HepG2 (cell line): ENCODE measurements around the gene FRAS1. TPM values are rescaled to one million over a fixed set of nuclear protein-coding genes. Genes with fewer than 3 reads are reported as not detected.

ENCODE experiments used
- FOXP1 ChIP-seq, 2 experiments: fragments of 450-650 bp in 1 of 2; IDR thresholded peaks; 2 replicates each; pipeline ENCODE4 v1.6.1; 2017 to 2018; ENCODE audit warnings: antibody characterized with exemption in 1 of 2
- MED1 ChIP-seq: sonication (generic); formaldehyde crosslinking; IDR thresholded peaks from 2 replicates; pipeline ENCODE4 v1.4.0; 2020; ENCODE audit warnings: missing genetic modification reagents
- MEF2D ChIP-seq: sonication (generic); formaldehyde crosslinking; IDR thresholded peaks from 2 replicates; pipeline ENCODE4 v1.5.1; 2020; ENCODE audit warnings: mild to moderate bottlenecking, missing genetic modification reagents
- NFE2L1 ChIP-seq: sonication (generic); formaldehyde crosslinking; IDR thresholded peaks from 2 replicates; pipeline ENCODE4 v1.4.0; 2020; ENCODE audit warnings: missing genetic modification reagents, mild to moderate bottlenecking, borderline replicate concordance
- PHF8 ChIP-seq: sonication (generic); formaldehyde crosslinking; IDR thresholded peaks from 2 replicates; pipeline ENCODE4 v1.5.0; 2020; ENCODE audit warnings: missing genetic modification reagents
- POLR2G ChIP-seq: fragments of 200-400 bp; formaldehyde crosslinking; IDR thresholded peaks from 2 replicates; pipeline ENCODE4 v1.6.1; 2018; ENCODE audit warnings: mild to moderate bottlenecking, low read depth, low read length, moderate library complexity
- SMC3 ChIP-seq: IDR thresholded peaks from 2 replicates; pipeline ENCODE4 v1.6.1; 2011; ENCODE audit warnings: low read length, improper control_type of control experiment
- THAP11 ChIP-seq: IDR thresholded peaks from 2 replicates; pipeline ENCODE4 v1.6.1; 2016; ENCODE audit warnings: missing biosample characterization, missing genetic modification reagents
- ZNF180 ChIP-seq: sonication (generic); formaldehyde crosslinking; IDR thresholded peaks from 2 replicates; pipeline ENCODE4 v1.4.0; 2020; ENCODE audit warnings: low read depth, missing genetic modification reagents, borderline replicate concordance
- ZNF33A ChIP-seq: sonication (generic); formaldehyde crosslinking; IDR thresholded peaks from 2 replicates; pipeline ENCODE4 v1.5.1; 2020; ENCODE audit warnings: missing genetic modification reagents, mild to moderate bottlenecking, moderate library complexity, borderline replicate concordance
- polyA plus RNA-seq, 8 experiments: library from polyadenylated mRNA; depleted of rRNA in 3 of 8; stranded (reverse) in 7 of 8; unstranded in 1 of 8; fragments of >200 nt; fragmentation: Illumina TruSeq in 4 of 8; extraction: Trizol in 4 of 8; gene quantifications; 2 replicates each; pipeline versions ENCODE4 v1.2.1 to v1.2.3, GENCODE V29; 2011 to 2016; ENCODE audit warnings: low read depth in 4 of 8, missing spikeins in 1 of 8, mixed read lengths in 1 of 8; ENCODE audit not compliant: insufficient read depth in 1 of 8
- total RNA-seq, 5 experiments: library from RNA; depleted of rRNA; stranded (reverse); fragments of >200 nt; fragmentation: Illumina TruSeq; extraction: Trizol; gene quantifications; 2 replicates each; pipeline ENCODE4 v1.2.3, GENCODE V29; 2016; ENCODE audit warnings: low read depth in 1 of 5
- TF ChIP-seq, protein P1 (sequence below): sonication (generic); formaldehyde crosslinking; IDR thresholded peaks from 2 replicates; pipeline ENCODE4 v1.5.1; 2020; ENCODE audit warnings: mild to moderate bottlenecking, missing genetic modification reagents, borderline replicate concordance
- TF ChIP-seq, protein P2 (sequence below): sonication (generic); formaldehyde crosslinking; conservative IDR thresholded peaks from 2 replicates; pipeline ENCODE4 v1.4.0; 2020; ENCODE audit warnings: missing genetic modification reagents
- TF ChIP-seq, protein P3 (sequence below): sonication (generic); formaldehyde crosslinking; IDR thresholded peaks from 2 replicates; pipeline ENCODE4 v1.5.0; 2020; ENCODE audit warnings: missing genetic modification reagents
- TF ChIP-seq, protein P4 (sequence below): sonication (generic); formaldehyde crosslinking; IDR thresholded peaks from 2 replicates; pipeline ENCODE4 v1.5.0; 2020; ENCODE audit warnings: mild to moderate bottlenecking, missing genetic modification reagents, borderline replicate concordance

FRAS1 gene
- total and polyA plus RNA-seq, 2 of the 13 experiments (the other 11 are each of a cell fraction or from before 2014, with no cell fraction given), result 22.5 to 31.6 TPM

DNA sequence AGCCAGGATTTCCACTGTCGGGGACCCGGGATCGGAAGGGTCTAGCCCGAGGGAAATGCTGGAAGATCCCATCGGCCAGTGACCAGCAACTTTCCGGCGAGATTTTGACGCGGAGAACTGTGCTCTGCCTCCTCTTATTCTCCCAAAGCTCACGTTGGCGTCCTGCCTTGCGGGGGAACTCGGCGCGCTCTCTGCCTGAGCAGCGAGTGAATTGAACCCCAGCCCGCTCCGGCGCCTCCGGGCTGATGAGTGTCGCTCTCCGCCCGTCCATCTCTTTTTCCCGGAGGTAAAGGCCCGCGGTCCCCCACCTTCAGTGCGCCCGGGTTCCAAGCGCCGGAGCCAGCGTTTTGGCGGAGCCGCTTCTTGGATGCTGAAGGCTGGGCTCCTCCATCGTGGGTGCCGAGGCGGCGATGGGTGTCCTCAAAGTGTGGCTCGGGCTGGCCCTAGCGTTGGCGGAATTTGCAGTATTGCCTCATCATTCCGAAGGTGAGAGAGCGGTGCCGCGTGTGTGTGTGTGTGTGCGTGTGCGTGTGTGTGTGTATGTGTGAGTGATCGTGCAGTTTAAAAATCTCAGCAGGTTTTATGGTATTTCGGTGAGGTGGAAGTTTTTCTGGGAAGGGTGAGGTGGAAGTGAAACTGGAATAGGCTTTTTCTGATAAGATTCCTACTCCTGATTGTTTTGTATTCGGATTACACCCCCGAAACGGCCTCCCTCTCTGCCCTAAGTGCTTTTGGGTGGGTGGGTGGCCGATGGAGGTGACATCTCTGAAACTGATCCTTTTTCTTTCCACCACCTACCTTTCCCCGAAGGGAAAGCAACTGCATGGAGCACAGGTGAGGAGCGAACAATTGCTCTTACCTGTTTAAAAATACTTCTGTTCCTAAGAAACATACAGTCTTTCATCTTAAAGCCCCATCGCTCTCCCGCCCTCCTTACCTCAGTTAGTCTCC lies 752 bp downstream of the FRAS1 start (continued):
- TF ChIP-seq, protein P1, sequence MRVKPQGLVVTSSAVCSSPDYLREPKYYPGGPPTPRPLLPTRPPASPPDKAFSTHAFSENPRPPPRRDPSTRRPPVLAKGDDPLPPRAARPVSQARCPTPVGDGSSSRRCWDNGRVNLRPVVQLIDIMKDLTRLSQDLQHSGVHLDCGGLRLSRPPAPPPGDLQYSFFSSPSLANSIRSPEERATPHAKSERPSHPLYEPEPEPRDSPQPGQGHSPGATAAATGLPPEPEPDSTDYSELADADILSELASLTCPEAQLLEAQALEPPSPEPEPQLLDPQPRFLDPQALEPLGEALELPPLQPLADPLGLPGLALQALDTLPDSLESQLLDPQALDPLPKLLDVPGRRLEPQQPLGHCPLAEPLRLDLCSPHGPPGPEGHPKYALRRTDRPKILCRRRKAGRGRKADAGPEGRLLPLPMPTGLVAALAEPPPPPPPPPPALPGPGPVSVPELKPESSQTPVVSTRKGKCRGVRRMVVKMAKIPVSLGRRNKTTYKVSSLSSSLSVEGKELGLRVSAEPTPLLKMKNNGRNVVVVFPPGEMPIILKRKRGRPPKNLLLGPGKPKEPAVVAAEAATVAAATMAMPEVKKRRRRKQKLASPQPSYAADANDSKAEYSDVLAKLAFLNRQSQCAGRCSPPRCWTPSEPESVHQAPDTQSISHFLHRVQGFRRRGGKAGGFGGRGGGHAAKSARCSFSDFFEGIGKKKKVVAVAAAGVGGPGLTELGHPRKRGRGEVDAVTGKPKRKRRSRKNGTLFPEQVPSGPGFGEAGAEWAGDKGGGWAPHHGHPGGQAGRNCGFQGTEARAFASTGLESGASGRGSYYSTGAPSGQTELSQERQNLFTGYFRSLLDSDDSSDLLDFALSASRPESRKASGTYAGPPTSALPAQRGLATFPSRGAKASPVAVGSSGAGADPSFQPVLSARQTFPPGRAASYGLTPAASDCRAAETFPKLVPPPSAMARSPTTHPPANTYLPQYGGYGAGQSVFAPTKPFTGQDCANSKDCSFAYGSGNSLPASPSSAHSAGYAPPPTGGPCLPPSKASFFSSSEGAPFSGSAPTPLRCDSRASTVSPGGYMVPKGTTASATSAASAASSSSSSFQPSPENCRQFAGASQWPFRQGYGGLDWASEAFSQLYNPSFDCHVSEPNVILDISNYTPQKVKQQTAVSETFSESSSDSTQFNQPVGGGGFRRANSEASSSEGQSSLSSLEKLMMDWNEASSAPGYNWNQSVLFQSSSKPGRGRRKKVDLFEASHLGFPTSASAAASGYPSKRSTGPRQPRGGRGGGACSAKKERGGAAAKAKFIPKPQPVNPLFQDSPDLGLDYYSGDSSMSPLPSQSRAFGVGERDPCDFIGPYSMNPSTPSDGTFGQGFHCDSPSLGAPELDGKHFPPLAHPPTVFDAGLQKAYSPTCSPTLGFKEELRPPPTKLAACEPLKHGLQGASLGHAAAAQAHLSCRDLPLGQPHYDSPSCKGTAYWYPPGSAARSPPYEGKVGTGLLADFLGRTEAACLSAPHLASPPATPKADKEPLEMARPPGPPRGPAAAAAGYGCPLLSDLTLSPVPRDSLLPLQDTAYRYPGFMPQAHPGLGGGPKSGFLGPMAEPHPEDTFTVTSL (CRISPR knock-in tag), result 0 out of 2 replicates have a peak, but pooled peaks have one; percentile 38
- TF ChIP-seq ZNF180 (CRISPR knock-in tag) (no peak), THAP11 (peak; percentile 7; the same call in 1 of the 2 replicates), POLR2G (0 out of 2 replicates have a peak, but pooled peaks have one; percentile 14), FOXP1 (IDR thresholded peaks at IDR 0.05) (no peak), FOXP1 (CRISPR knock-in tag; IDR thresholded peaks at IDR 0.05) (no peak), NFE2L1 (no peak), PHF8 (CRISPR knock-in tag) (peak; percentile 8), MEF2D (CRISPR knock-in tag) (0 out of 2 replicates have a peak, but pooled peaks have one; percentile 15), SMC3 (0 out of 2 replicates have a peak, but pooled peaks have one; percentile 13), MED1 (CRISPR knock-in tag) (no peak), ZNF33A (CRISPR knock-in tag) (no peak)
- TF ChIP-seq, protein P2, sequence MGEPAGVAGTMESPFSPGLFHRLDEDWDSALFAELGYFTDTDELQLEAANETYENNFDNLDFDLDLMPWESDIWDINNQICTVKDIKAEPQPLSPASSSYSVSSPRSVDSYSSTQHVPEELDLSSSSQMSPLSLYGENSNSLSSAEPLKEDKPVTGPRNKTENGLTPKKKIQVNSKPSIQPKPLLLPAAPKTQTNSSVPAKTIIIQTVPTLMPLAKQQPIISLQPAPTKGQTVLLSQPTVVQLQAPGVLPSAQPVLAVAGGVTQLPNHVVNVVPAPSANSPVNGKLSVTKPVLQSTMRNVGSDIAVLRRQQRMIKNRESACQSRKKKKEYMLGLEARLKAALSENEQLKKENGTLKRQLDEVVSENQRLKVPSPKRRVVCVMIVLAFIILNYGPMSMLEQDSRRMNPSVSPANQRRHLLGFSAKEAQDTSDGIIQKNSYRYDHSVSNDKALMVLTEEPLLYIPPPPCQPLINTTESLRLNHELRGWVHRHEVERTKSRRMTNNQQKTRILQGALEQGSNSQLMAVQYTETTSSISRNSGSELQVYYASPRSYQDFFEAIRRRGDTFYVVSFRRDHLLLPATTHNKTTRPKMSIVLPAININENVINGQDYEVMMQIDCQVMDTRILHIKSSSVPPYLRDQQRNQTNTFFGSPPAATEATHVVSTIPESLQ (CRISPR knock-in tag), result no peak
- TF ChIP-seq, protein P3, sequence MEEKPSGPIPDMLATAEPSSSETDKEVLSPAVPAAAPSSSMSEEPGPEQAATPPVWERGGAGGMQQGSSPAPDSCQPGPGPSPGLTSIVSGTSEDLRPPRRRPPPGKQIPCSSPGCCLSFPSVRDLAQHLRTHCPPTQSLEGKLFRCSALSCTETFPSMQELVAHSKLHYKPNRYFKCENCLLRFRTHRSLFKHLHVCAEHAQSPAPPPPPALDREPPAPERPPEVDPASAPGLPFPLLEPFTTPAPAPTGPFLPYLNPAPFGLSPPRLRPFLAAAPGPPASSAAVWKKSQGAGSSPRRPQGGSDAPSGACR (CRISPR knock-in tag), result 0 out of 2 replicates have a peak, but pooled peaks have one; percentile 67
- TF ChIP-seq, protein P4, sequence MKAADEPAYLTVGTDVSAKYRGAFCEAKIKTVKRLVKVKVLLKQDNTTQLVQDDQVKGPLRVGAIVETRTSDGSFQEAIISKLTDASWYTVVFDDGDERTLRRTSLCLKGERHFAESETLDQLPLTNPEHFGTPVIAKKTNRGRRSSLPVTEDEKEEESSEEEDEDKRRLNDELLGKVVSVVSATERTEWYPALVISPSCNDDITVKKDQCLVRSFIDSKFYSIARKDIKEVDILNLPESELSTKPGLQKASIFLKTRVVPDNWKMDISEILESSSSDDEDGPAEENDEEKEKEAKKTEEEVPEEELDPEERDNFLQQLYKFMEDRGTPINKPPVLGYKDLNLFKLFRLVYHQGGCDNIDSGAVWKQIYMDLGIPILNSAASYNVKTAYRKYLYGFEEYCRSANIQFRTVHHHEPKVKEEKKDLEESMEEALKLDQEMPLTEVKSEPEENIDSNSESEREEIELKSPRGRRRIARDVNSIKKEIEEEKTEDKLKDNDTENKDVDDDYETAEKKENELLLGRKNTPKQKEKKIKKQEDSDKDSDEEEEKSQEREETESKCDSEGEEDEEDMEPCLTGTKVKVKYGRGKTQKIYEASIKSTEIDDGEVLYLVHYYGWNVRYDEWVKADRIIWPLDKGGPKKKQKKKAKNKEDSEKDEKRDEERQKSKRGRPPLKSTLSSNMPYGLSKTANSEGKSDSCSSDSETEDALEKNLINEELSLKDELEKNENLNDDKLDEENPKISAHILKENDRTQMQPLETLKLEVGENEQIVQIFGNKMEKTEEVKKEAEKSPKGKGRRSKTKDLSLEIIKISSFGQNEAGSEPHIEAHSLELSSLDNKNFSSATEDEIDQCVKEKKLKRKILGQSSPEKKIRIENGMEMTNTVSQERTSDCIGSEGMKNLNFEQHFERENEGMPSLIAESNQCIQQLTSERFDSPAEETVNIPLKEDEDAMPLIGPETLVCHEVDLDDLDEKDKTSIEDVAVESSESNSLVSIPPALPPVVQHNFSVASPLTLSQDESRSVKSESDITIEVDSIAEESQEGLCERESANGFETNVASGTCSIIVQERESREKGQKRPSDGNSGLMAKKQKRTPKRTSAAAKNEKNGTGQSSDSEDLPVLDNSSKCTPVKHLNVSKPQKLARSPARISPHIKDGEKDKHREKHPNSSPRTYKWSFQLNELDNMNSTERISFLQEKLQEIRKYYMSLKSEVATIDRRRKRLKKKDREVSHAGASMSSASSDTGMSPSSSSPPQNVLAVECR (CRISPR knock-in tag), result peak; percentile 58; the same call in 1 of the 2 replicates
